ACC112 (cell line): ENCODE data around the gene AGAP1.

ENCODE experiments used
- H2AFZ ChIP-seq: fragments of 200-600 bp; sonication (generic); one replicate; pipeline ENCODE4 v1.6.0; 2017; ENCODE audit warnings: antibody characterized with exemption, low read length; ENCODE audit not compliant: unreplicated experiment
- H3K27ac ChIP-seq: fragments of 200-600 bp; sonication (generic); 2 replicates; pipeline ENCODE4 v1.5.1; 2014; ENCODE audit warnings: low read depth, mild to moderate bottlenecking, antibody characterized with exemption, low read length, moderate library complexity
- H3K27me3 ChIP-seq: fragments of 200-600 bp; sonication (generic); 2 replicates; pipeline ENCODE4 v1.6.1; 2014; ENCODE audit warnings: mild to moderate bottlenecking, antibody characterized with exemption, low read length, moderate library complexity, mixed read lengths; ENCODE audit not compliant: insufficient read depth
- H3K36me3 ChIP-seq: fragments of 200-600 bp; sonication (generic); 2 replicates; pipeline ENCODE4 v1.6.1; 2016; ENCODE audit warnings: mild to moderate bottlenecking, antibody characterized with exemption, low read length, moderate library complexity, mixed read lengths; ENCODE audit not compliant: insufficient read depth
- H3K4me1 ChIP-seq: fragments of 200-600 bp; sonication (generic); one replicate; pipeline ENCODE4 v1.6.1; 2016; ENCODE audit warnings: low read length, mixed read lengths; ENCODE audit not compliant: insufficient read depth, unreplicated experiment, control insufficient read depth
- H3K4me3 ChIP-seq: fragments of 200-600 bp; sonication (generic); 2 replicates; pipeline ENCODE4 v1.5.1; 2014; ENCODE audit warnings: mild to moderate bottlenecking, low read depth, low read length
- H3K79me2 ChIP-seq: fragments of 200-600 bp; sonication (generic); one replicate; pipeline ENCODE4 v1.6.0; 2016; ENCODE audit warnings: low read length; ENCODE audit not compliant: control insufficient read depth, unreplicated experiment, insufficient read depth

The AGAP1 gene

GRCh38 chr2:235579128-235579527, 85.3 kb downstream of the AGAP1 start:
- Histone ChIP-seq H3K27me3 (no peaks in the 10 kb centered on the region), H3K4me3 (no peak overlapping the region), H2AFZ (no peak overlapping the region), H3K36me3 (no peaks in the 10 kb centered on the region), H3K4me1 (no peaks in the 10 kb centered on the region), H3K79me2 (peaks cover 36% of the 10 kb centered on the region), H3K27ac (no peak overlapping the region)

GRCh38 chr2:235580426-235581157, 86.7 kb downstream of the AGAP1 start:
- Histone ChIP-seq H3K27ac (no peak overlapping the region), H2AFZ (no peak overlapping the region), H3K79me2 (peaks cover 44% of the 10 kb centered on the region), H3K27me3 (no peaks in the 10 kb centered on the region), H3K36me3 (no peaks in the 10 kb centered on the region), H3K4me3 (no peak overlapping the region), H3K4me1 (no peaks in the 10 kb centered on the region)

- Histone ChIP-seq H3K36me3 (no peaks in the 10 kb centered on the region), H3K27ac (no peak overlapping the region), H3K4me3 (no peak overlapping the region), H3K27me3 (no peaks in the 10 kb centered on the region), H2AFZ (no peak overlapping the region), H3K4me1 (no peaks in the 10 kb centered on the region), H3K79me2 (peaks cover 40% of the 10 kb centered on the region)
These were observed 88.3 kb downstream of the AGAP1 start for GRCh38 chr2:235582081-235582686.

GRCh38 chr2:235582729-235583128, 88.9 kb downstream of the AGAP1 start:
- Histone ChIP-seq H3K4me1 (no peaks in the 10 kb centered on the region), H3K79me2 (peaks cover 34% of the 10 kb centered on the region), H2AFZ (no peak overlapping the region), H3K4me3 (no peak overlapping the region), H3K27ac (no peak overlapping the region), H3K36me3 (no peaks in the 10 kb centered on the region), H3K27me3 (no peaks in the 10 kb centered on the region)

GRCh38 chr2:235583144-235583543, 89.3 kb downstream of the AGAP1 start:
- Histone ChIP-seq H3K36me3 (no peaks in the 10 kb centered on the region), H3K4me3 (no peak overlapping the region), H3K27ac (no peak overlapping the region), H3K4me1 (no peaks in the 10 kb centered on the region), H3K27me3 (no peaks in the 10 kb centered on the region), H3K79me2 (peaks cover 30% of the 10 kb centered on the region), H2AFZ (no peak overlapping the region)

- Histone ChIP-seq H3K27ac (no peak overlapping the region), H3K36me3 (no peaks in the 10 kb centered on the region), H2AFZ (no peak overlapping the region), H3K79me2 (peaks cover 30% of the 10 kb centered on the region), H3K4me3 (no peak overlapping the region), H3K27me3 (no peaks in the 10 kb centered on the region), H3K4me1 (no peaks in the 10 kb centered on the region)
These were observed 90.2 kb downstream of the AGAP1 start for GRCh38 chr2:235583925-235584637.

- Histone ChIP-seq H3K4me1 (no peaks in the 10 kb centered on the region), H3K79me2 (peaks cover 27% of the 10 kb centered on the region), H3K27ac (no peak overlapping the region)
These were observed 90.8 kb downstream of the AGAP1 start for GRCh38 chr2:235584638-235585007.

DNA sequence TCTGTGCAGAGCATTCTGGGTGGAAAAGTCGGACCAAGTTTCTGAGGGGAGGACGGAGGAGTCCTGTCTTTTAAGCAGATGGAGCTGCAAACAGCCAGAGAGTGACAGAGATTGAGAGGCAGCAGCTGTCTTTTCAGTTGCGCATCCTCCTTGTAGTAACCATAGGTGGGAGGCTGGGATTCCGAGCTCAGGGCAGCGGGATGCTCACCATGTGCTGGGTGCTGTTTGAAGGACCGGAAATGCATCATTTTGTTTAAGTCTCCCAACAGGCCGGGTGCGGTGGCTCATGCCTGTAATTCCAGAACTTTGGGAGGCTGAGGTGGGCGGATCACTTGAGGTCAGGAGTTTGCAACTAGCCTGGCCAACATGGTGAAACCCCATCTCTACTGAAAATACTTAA, 93.4 kb downstream of the AGAP1 start:
- Histone ChIP-seq H3K4me1 (no peaks in the 10 kb centered on the region), H3K27ac (no peak overlapping the region), H3K79me2 (peaks cover 19% of the 10 kb centered on the region), H2AFZ (no peak overlapping the region), H3K36me3 (no peaks in the 10 kb centered on the region), H3K4me3 (no peak overlapping the region), H3K27me3 (no peaks in the 10 kb centered on the region)

More at GRCh38 chr2:235584638-235585007, 90.8 kb downstream of the AGAP1 start:
- H3K27me3 ChIP-seq = no peaks in the 10 kb centered on the region
- H3K36me3 ChIP-seq = no peaks in the 10 kb centered on the region
- no peak overlapping the region for H3K4me3 ChIP-seq
- H2AFZ ChIP-seq = no peak overlapping the region

GRCh38 chr2:235588750-235589149, 94.9 kb downstream of the AGAP1 start:
- H3K27ac ChIP-seq = no peak overlapping the region
- H3K36me3 ChIP-seq = no peaks in the 10 kb centered on the region
- H3K27me3 ChIP-seq = no peaks in the 10 kb centered on the region
- H3K4me1 ChIP-seq = no peaks in the 10 kb centered on the region
- H3K4me3 ChIP-seq = no peak overlapping the region
- peaks cover 13% of the 10 kb centered on the region for H3K79me2 ChIP-seq
- no peak overlapping the region for H2AFZ ChIP-seq

DNA sequence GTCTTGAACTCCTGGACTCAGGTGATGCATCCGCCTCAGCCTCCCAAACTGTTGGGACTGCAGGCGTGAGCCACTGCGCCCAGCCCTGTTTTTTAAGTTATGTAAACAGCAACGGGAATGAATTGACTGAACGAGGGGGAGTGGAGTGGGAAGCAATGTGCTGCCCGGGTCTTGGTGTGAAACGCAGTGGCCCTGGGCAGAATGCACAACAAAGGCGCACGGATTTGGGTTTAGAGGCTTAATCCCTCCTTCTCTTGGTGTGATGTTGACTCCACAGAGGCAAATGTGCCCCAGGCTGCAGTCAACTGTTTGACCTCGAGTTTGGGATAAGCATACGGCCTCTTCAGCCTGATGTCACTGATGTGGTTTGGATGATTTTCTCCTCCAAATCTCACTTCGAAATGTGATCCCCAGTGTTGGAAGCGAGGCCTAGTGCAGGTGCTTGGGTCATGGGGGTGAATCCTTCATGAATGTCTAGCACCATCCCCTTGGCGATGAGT, 97.4 kb downstream of the AGAP1 start:
- Histone ChIP-seq H3K27ac (no peak overlapping the region), H3K4me3 (no peak overlapping the region), H3K79me2 (peaks cover 7% of the 10 kb centered on the region), H3K27me3 (no peaks in the 10 kb centered on the region), H3K36me3 (no peaks in the 10 kb centered on the region), H3K4me1 (no peaks in the 10 kb centered on the region), H2AFZ (no peak overlapping the region)
